Hematopoietic multipotent progenitor cell (in vitro differentiated cells): ENCODE measurements around the gene CEP55. TPM values are rescaled to one million over a fixed set of nuclear protein-coding genes. Genes with fewer than 3 reads are reported as not detected.

Experiments
- DNase-seq, 3 donors: peaks; one replicate each; pipeline ENCODE4 v3.0.0-alpha.2; 2011 to 2015; ENCODE audit warnings: low read depth in 2 of 3, low spot score in 2 of 3
- total RNA-seq: library from RNA; depleted of rRNA; stranded (reverse); fragments of >200 nt; gene quantifications from one replicate; pipeline ENCODE4 v1.2.3, GENCODE V29; 2012

The CEP55 gene
- total RNA-seq, 1 donor: 0.81 TPM

DNA sequence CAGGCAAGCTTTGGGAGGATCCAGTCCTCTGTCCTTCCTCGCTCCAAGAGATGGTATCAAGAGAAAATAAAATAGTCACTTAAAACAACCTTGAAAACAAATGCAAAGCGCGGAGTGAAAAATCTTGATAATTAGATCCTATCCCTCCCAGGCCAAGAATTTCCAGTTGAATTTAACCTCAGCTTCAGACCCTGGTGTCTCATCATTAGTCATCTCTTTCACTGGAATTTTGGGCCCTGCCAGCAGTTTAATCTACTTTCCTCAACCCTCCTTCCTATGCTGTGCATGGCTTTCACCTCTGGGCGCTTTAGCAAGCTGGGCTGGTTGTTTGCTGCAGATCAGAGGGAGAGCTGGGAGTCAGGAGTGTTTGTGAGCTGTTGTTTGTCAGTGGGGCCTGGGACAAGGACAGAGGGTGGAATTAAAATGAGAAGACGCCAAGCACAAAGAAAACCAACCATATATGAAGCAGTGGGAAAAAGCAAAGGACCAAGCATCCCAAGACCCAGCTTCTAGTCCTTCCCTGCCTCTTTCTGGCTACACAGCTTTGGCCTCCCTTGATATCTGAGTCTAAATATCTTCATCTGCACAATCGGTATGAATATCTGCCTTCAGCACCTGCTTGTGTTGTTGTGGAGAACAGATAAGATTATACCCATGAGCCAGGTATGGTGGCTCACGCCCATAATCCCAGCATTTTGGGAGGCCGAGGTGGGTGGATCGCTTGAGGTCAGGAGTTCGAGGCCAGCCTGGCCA is 27.8 kb upstream of the CEP55 start:
- DNase-seq: no peak

DNA sequence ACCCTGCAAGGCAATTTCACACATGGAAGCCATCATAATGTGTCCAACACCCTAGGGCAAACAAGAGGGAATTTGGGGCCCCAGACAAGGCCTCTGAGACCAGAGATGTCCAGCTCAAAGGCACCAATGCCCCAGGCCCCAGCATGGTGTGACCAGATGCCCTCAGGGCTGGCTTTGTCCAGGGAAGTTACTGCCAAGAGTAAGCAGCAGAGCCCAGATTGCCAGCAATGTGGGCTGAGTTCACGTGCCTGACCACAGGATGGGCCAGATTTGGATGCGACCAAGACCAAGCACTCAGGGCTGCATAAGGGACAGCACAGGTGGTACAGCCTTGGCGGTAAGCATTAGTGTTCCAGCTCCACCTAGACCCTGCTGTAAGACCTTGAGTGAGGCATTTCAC is 27.0 kb upstream of the CEP55 start:
- DNase-seq: no peak

DNA sequence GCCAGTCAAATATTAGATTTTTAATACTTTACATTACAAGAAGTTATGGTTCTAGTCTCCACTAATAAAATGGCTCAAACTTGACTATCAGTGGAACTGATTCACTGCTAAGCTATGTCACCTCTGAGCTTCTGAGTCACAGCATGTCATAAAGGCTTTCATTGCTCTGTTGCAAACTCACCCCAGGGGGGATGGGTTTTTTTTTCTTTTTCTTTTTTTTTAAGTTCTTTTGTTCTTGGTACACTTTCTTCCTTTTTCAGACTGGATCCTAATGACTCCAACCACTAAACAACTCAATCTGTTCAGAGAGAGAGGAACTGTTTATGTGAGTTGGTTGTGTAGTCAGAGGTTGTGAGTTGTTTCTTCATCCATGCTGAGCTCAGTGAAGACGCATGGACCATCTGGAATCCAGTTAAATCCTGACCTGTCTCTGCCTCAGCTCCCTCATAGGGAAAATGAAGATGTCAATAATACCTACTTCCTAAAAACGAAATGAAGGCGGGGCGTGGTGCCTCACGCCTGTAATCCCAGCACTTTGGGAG is 25.2 kb upstream of the CEP55 start:
- DNase-seq: no peak

DNA sequence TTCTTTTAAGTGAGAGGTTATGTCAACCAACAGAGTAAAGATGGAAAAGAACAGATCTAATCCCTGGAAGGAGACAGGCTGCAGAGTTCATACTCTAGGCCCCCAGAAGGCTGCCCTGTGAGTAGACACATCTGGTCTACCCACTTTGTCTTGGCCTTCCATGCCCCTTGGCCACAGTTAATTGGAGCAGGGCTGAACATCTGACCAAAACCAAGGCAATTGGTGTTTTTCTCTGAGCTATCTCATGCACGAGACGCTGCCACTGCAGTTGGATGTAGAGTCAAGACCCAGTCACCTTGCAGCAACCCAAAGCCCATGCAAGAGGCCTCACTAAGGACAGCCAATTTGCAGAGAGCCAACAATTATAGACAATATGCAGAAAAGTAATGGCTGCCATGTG is 23.3 kb upstream of the CEP55 start:
- no peak for DNase-seq

DNA sequence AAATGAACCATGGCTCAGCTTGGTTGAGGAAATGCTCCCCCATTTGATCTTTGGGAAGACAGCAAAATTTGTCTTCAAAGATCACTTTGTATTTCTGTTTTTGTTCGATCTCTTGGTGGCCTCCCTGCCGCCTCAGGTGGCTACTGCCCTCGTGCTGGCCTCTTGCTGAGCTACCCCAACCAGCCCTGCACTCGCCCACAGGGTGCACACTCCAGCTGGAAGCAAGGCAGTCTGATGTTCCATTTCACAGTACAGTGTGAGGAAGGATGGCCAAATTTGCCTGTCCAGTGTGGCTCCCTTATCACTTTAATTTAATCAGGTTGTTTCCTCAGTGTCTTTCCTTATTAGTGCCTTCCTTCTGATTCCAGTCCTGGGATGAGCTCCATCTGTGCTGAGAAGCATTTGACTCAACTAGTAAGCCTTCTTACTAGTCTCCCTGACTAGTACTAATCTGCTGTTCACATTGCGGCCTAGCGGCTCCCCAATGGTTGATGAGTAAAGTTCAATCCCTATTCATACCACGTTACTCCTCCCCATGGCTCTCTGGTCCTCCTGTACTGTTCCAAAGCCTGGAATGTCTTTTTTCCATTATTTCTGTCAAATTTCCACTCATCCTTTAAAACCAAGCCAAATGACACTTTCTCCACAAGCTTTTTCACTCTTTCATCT is 22.5 kb upstream of the CEP55 start:
- no peak for DNase-seq

DNA sequence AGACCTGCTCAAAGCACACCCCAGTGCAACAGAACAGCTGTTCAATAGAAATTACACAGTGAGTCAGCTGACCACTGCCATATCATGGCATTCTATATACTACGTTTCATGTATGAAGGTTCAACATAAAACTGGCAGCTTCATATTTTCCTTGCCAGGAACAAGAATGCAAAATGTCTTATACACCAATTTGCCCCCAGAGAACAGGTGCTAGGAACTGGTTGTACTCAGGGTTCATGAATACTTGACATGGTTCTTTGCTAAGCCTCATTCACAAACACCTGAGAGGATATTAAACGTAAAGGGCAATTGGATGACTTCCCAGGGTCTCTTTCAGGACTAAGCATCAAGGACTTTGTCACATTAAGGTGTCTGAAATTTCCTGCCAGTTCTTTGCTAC is 21.2 kb upstream of the CEP55 start:
- DNase-seq: no peak

DNA sequence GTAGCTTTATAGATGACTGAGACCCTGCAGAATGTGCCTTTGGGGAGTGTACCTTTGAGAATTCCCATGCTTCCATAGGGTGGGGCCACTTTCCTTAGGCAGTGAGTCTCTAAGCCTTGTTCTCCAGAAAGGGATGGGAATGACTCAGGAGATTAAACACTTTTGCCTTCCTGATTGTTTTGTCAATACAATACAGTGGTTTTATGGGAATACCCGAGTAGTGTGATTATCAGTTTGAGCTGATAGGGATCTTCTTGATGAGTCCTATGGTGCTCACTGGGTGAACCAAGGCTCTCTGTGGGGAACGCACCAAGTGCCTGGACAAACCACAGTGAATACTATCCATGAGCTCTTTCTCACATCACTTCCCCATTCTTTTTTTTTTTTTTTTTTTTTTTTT is 20.5 kb upstream of the CEP55 start:
- DNase-seq: no peak

DNA sequence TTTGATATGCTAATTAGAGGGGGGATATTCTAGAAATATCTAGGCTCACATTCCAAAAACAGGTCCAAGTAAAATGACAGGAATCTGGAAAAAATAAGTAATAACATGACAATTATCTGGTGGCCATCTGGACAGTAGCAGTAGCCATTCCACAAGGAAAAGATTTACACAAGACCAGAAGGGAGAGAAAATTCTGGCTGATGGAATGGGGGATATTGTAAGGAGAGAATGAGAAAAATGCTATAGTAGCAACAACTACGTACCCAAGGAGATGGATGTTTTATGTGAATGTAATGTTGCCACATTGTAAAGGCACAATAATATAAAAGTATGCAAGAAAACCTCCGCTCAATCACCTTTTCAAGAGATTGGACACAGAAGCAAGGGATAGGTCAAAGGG is 19.7 kb upstream of the CEP55 start:
- DNase-seq: no peak

DNA sequence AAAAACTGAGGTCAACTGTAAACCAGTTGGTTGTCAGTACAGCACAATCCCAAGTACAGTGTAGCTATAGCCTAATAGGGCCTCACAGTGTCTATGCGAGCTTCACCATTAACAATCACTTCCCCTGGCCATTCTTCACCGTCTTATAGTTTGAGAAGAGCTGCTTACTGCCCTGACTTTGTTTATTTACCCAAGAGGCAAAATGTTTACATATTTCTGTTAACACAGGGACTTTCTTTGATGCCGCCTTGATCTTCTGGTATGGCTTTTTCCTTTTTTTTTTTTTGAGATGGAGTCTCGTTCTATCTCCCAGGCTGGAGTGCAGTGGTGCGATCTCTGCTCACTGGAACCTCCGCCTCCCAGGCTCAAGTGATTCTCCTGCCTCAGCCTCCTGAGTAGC is 17.5 kb upstream of the CEP55 start:
- DNase-seq: no peak

DNA sequence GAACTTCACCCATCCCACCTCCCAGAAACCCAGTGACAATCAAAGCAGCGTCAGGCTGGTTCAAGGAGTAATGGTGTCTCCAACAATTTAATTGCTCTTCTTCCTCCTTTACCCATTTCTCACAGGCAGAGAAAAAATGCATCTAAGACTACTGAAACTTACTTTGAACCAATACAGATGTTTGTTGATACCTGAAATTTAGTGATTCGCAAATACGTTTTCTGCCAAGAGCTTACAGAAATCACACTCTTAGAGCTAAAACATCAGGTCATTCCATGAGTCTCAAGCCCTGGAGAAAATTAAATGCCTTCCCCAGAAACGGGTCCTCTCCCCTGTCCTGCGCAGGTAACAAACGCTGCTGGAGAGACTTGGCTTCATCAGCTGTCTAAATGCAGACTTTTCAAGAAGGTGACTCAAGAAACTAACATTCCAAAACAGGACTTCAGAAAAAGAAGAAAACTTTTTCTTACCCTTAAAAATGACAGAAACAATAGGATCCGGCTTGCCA is 14.7 kb upstream of the CEP55 start:
- DNase-seq: peak in 1 of 3 donors; percentile 13

DNA sequence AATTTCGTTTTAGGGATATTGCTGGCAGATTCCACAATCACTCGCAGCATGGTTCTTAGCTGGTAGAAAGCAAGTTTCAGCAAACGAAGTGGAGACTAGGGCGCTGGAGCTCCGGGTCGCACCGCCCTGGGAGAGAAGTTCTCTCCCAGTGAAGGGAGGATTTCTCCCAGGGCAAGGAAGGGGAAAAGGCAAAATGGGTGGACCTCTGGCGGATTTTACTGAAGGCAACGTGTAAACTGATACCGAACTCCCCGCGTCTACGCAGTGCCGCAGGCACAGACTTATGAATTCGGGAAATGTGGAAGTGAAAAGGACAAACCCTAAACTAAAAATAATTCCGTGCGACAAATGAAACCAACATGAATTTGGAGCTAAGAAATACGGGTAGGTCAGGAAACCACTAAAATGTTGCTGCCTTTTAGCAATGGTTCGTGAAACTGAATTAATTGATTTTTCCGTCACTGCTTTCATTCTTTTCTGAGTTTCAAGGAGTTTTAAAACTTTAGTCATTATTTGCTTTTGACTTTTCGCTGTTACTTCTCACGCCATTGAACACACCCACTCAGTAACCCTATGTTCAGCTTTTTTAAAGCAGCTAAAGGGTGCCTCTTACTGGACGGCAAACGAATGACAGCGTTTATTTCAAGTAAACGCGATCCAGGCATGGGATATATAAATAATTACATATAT is 14.1 kb upstream of the CEP55 start, which contains the start of gene MYOF:
Gene MYOF, minus strand, starts transcription at position 190 of the 690 bp plus-strand sequence. Its CDS starts 140 bp downstream, at position 50.
- peak; percentile 28 to 80 (median 68) for DNase-seq

DNA sequence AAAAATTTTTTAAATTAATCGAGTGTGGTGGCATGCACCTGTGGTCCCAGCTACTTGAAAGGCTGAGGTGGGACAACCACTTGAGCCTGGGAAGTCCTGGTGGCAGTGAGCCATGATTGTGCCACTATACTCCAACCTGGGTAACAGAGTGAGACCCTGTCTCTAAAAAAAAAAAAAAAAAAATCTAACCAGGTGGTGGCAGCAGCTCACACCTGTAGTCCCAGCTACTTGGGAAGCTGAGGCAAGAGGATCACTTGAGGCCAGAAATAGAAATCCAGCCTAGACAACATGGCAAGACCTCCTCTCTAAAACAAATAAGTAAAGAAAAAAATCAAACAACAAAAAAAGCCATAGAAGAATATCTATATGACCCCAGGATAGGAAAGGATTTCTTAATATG is 10.7 kb upstream of the CEP55 start:
- no peak for DNase-seq

DNA sequence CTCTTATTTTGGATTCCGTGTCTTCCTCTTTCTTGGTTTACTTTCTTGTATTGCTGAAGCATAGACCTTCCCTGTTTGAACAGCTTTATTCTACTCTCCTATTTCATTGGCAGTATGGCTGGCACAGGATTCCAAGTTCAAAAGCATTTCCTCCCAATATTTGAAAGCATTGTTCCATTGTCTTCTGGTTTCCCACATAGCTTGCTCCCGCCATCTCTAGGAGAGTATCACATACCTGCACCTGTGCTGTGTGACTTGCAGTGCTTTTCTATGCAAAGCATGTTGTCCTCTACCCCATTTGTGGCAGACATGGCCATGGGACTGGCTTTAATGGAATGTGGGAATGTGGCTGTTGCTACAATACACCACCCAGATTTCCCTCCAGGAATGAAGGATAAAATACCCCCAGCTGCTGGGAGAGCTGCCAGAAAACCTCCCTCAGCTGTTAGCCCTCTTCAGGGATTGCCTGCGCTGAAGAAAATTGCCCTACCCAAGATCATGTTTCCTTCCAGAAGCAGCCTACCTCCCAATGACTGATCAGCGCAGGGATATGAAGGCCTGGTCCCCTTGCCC is 7.4 kb upstream of the CEP55 start:
- no peak for DNase-seq

DNA sequence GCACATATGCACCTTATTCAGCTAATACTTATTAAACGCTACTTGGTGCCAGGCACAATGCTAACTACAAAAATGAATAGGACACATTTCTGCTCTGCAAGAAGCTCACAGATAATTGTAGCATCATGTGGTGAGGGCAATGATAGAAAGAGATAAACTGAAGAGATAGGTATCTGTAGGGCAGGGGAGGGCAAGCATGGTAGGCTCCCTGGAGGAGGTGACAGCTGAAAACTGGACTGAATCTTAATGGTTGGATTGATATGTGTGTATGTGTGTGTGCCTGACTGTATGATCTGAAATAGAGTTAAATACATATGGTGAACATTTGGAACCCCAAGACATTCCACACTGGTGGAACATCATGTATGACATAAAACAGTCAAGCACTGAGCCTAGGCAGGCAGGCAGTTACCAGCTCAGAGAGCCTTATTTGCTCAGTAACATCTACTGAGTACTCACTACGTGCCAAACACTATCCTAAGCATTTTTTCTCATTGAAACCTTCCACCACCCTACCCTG is 4.8 kb upstream of the CEP55 start:
- DNase-seq: no peak

DNA sequence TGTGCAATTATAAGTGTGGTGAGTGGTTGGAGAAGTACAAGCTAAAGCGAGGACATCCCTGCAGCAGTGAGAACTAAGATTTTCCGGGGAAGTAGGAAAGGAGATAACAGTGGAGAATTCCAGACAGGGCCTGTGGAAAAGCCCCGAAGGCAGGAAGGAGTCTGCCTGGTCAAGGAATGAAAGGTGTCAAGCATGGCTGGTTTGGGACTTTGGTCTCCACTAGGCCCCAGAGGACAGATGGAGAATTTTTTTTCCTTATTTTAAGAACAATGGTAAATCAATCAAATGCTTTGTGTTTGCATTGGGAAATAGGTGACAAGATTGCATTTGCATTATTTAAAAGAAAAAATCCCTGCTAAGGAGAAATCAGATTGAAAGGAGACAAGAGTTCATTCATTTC is 3.2 kb upstream of the CEP55 start:
- no peak for DNase-seq

DNA sequence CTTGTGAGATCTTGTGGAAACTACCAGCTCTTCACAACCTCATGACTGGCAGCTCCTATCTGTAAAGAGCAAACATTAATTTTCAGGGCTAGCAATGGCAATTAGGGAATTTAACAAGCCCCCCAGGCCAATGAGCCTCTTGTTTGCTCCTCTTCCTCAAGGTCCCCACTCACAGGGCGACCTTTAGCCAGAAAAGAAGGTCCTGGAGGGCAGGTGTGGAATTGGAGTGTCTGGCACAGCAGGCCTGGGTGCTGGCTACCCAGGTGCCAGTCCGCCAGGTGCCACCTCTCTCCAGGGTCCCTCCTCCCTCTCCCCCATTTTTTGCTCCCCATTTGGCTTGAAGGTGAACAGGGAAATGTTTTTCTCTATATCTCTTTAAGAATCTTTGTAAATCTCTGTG is 1.9 kb upstream of the CEP55 start:
- DNase-seq: no peak

DNA sequence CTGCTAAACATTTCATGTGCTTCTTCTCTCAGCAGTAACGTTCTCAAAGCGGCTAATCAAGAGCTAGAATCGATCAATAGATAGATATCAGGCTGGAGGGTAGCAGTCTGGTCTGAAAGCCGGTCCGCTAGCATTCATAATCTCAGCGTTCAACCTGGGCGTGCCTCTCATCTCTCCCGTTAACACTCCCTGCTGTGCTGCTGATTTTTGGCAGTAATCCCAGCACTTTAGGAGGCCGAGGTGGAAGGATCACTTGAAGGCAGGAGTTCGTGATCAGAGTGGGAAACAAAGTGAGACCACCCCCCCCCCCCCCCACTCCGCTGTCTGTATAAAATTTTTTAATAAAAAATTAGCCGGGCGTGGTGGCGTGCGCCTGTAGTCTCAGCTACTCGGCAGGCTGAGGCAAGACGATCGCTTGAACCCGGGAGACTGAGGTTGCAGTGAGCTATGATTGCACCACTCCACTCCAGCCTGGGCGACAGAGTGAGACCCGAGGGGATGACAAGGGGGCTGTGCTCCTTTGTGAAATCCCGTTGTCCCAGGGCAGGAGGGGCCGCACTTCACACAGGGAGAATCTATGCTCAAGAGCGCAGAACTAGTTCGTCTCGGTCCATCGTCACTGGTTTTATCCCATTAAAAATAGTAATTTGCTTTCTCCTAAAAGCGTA is 624 bp upstream of the CEP55 start:
- peak in 1 of 3 donors; percentile 12 for DNase-seq

DNA sequence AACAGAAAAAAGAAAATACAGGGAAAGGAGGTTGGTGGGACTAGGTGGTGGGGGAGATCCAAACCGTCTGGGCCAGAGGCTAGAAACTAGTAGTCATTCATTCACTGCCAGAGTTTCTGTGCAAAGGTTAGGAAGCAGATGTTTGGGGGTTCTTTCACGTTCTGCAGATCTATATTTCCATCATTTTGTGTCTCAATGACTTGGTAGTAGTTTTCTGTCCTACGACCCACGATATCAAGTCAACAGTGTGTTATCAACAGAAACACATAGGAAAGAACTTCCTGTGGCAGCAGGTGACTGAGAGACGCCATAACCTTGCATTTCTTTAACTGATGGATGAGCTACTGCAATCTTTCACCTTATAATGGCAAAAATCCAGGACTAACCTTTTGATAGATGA is 1.8 kb downstream of the CEP55 start:
- peak in 2 of 3 donors; percentile 34 to 55 for DNase-seq

DNA sequence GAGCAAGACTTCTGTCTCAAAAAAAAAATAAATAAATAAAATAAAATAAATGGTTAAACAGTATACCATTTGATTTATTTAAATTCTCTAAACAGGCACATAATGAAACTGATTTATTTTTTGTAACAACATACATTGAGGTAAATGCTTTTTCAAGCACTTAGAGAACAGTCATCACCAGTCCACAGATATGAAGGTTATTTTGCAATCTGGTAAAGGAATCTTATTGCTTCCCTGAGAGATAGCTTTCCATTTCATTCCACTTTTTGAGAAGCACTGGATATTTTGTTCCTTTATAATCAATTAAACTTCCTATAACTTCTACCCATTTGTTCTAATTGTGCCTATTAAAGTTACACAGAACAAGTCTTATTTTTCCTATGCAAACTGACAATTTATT is 5.2 kb downstream of the CEP55 start:
- no peak for DNase-seq

DNA sequence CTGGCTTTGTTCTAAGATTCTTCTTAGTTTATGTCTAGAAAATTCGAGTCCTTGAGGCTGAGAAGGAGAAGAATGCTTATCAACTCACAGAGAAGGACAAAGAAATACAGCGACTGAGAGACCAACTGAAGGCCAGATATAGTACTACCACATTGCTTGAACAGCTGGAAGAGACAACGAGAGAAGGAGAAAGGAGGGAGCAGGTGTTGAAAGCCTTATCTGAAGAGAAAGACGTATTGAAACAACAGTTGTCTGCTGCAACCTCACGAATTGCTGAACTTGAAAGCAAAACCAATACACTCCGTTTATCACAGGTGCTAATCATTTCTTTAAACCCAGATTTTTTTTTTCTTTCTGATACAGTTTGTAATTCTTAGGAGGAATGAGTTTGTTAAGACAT is 6.7 kb downstream of the CEP55 start:
- no peak for DNase-seq
